Measurements from ENCODE around the gene GJA3.

- TF ChIP-seq POLR2AphosphoS5 (IDR thresholded peaks at IDR 0.05; ENCODE audit: low read depth, low read length) (no peak), SIN3A (IDR thresholded peaks at IDR 0.05; ENCODE audit: borderline replicate concordance, insufficient read depth, low read length) (no peak), TAF1 (IDR thresholded peaks at IDR 0.05; ENCODE audit: borderline replicate concordance, insufficient read depth, low read length) (no peak), FOXP2 (optimal IDR thresholded peaks at IDR 0.05; ENCODE audit: borderline replicate concordance, extremely low read depth, extremely low read length, insufficient read depth) (no peak)
- TF ChIP-seq, protein P1, sequence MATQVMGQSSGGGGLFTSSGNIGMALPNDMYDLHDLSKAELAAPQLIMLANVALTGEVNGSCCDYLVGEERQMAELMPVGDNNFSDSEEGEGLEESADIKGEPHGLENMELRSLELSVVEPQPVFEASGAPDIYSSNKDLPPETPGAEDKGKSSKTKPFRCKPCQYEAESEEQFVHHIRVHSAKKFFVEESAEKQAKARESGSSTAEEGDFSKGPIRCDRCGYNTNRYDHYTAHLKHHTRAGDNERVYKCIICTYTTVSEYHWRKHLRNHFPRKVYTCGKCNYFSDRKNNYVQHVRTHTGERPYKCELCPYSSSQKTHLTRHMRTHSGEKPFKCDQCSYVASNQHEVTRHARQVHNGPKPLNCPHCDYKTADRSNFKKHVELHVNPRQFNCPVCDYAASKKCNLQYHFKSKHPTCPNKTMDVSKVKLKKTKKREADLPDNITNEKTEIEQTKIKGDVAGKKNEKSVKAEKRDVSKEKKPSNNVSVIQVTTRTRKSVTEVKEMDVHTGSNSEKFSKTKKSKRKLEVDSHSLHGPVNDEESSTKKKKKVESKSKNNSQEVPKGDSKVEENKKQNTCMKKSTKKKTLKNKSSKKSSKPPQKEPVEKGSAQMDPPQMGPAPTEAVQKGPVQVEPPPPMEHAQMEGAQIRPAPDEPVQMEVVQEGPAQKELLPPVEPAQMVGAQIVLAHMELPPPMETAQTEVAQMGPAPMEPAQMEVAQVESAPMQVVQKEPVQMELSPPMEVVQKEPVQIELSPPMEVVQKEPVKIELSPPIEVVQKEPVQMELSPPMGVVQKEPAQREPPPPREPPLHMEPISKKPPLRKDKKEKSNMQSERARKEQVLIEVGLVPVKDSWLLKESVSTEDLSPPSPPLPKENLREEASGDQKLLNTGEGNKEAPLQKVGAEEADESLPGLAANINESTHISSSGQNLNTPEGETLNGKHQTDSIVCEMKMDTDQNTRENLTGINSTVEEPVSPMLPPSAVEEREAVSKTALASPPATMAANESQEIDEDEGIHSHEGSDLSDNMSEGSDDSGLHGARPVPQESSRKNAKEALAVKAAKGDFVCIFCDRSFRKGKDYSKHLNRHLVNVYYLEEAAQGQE (IDR thresholded peaks at IDR 0.05; ENCODE audit: insufficient read depth in 1 of 2, low read depth in 2 of 2, low read length in 2 of 2) = no peak
Observed at GRCh38 chr13:20182231-20182846, 21.5 kb upstream of the GJA3 start.
